Spinal cord (tissue), 10 donors: ENCODE results near the gene TRANK1. TPM values are rescaled to one million over a fixed set of nuclear protein-coding genes. Genes with fewer than 3 reads are reported as not detected.
A peak's percentile ranks its signal among the peaks of the same experiment; 100 is the strongest.

Experiments used
- DNase-seq, 6 donors: peaks; one replicate each; pipeline versions ENCODE4 v3.0.0 to v3.0.0-alpha.2; 2013 to 2015; ENCODE audit warnings: low spot score in 6 of 6, low read depth in 4 of 6
- H3K27ac ChIP-seq: one replicate; pipeline ENCODE4 v1.5.1; 2013; ENCODE audit warnings: low read depth, low read length, control low read depth
- H3K27me3 ChIP-seq: one replicate; pipeline ENCODE4 v1.6.1; 2013; ENCODE audit warnings: low read length; ENCODE audit not compliant: control insufficient read depth, insufficient read depth
- H3K36me3 ChIP-seq: one replicate; pipeline ENCODE4 v1.6.1; 2013; ENCODE audit warnings: low read length; ENCODE audit not compliant: control insufficient read depth, insufficient read depth
- H3K4me1 ChIP-seq: one replicate; pipeline ENCODE4 v1.6.1; 2013; ENCODE audit warnings: low read length; ENCODE audit not compliant: control insufficient read depth, insufficient read depth
- H3K4me3 ChIP-seq: one replicate; pipeline ENCODE4 v1.5.1; 2013; ENCODE audit warnings: low read depth, low read length, control low read depth
- H3K9me3 ChIP-seq: one replicate; pipeline ENCODE4 v1.6.1; 2013; ENCODE audit warnings: low read length; ENCODE audit not compliant: control insufficient read depth, insufficient read depth
- WGBS: methylation state at CpG from one replicate; pipeline ENCODE4 v1.1.5; 2013; ENCODE audit warnings: missing lambda C conversion rate; ENCODE audit not compliant: insufficient coverage; 5-methylcytosine and 5-hydroxymethylcytosine counted together
- long read RNA-seq, 4 donors: transcript quantifications; one replicate each; lab custom pipeline, GENCODE V29; 2026
- polyA plus RNA-seq, 2 donors: library from polyadenylated mRNA; unstranded; fragments of 120-200 nt; gene quantifications; one replicate each; pipeline ENCODE4 v1.2.1, GENCODE V29; 2013; ENCODE audit not compliant: insufficient read length in 2 of 2
- total RNA-seq, 2 donors: library from RNA; depleted of rRNA in 1 of 2; stranded (reverse); fragments of 120-200 nt in 1 of 2; fragments of >200 nt in 1 of 2; gene quantifications; one replicate each; pipeline versions ENCODE4 v1.2.3 to v1.2.4, GENCODE V29; 2013 to 2014
- donor health status: healthy.

TRANK1 gene
- total RNA-seq, result 10 to 100 TPM; 11.1 to 20.4 TPM
- polyA plus RNA-seq, result 10 to 100 TPM; 19.6 to 22.4 TPM
- long read RNA-seq, donor 1, partial matches to known transcripts, result 8 of 8 reads
- long read RNA-seq, donor 1, other reads (novel, unspliced or antisense), result 0 of 8 reads
- long read RNA-seq, donor 2, result 0 reads
- long read RNA-seq, donor 3, result 0 reads
- long read RNA-seq, donor 4, partial matches to known transcripts, result 7 of 7 reads
- long read RNA-seq, donor 4, other reads (novel, unspliced or antisense), result 0 of 7 reads

GRCh38 chr3:36944641-36945270 lies at the start of gene TRANK1:
Gene TRANK1, minus strand, starts transcription at chr3:36945054. Its CDS starts 245 bp downstream, at chr3:36944809.
- H3K27me3 ChIP-seq, result no peaks in the 10 kb centered on the region
- peak within 1 kb of the TSS; percentile 75 for H3K27ac ChIP-seq
- no peaks in the 10 kb centered on the region for H3K36me3 ChIP-seq
- peaks cover 6% of the 10 kb centered on the region for H3K9me3 ChIP-seq
- H3K4me1 ChIP-seq, result peaks cover 16% of the 10 kb centered on the region
- H3K4me3 ChIP-seq, result peak within 1 kb of the TSS; percentile 77
- WGBS, result under 1% methylated on average over 66 of the region's 68 CpGs
- DNase-seq, result peak; percentile 40 to 94 (median 53)

- peak; percentile 100 for DNase-seq
- peak within 1 kb of the TSS; percentile 98 for H3K4me3 ChIP-seq
- peak within 1 kb of the TSS; percentile 100 for H3K27ac ChIP-seq
- WGBS, result 0% methylated on average over 40 of the region's 47 CpGs
- peaks cover 25% of the 10 kb centered on the region for H3K36me3 ChIP-seq
- no peaks in the 10 kb centered on the region for H3K9me3 ChIP-seq
- peaks cover 2% of the 10 kb centered on the region for H3K4me1 ChIP-seq
- H3K27me3 ChIP-seq, result no peaks in the 10 kb centered on the region
These were observed 48.8 kb upstream of the TRANK1 start, which contains the start of gene MLH1 for GRCh38 chr3:36993326-36994283. Gene MLH1, plus strand, starts transcription at chr3:36993518. Its CDS starts 30 bp downstream, at chr3:36993548.

GRCh38 chr3:36992806-36993325 lies 48.0 kb upstream of the TRANK1 start, which contains the start of gene EPM2AIP1:
Gene EPM2AIP1, minus strand, starts transcription at chr3:36993131. Its CDS starts 54 bp downstream, at chr3:36993077.
- 0% methylated on average over 48 of the region's 48 CpGs for WGBS
- peaks cover 2% of the 10 kb centered on the region for H3K4me1 ChIP-seq
- DNase-seq, result no peak

GRCh38 chr3:36991923-36992805 lies 47.3 kb upstream of the TRANK1 start:
- peak in 3 of 6 donors; percentile 31 to 72 (median 50) for DNase-seq
- H3K4me1 ChIP-seq, result peaks cover 2% of the 10 kb centered on the region
- H3K4me3 ChIP-seq, result peak overlapping the region; percentile 98
- WGBS, result 0% methylated on average over 14 of the region's 24 CpGs
- no peaks in the 10 kb centered on the region for H3K9me3 ChIP-seq
- H3K36me3 ChIP-seq, result peaks cover 14% of the 10 kb centered on the region
- H3K27ac ChIP-seq, result peak overlapping the region; percentile 100
- H3K27me3 ChIP-seq, result no peaks in the 10 kb centered on the region

More at GRCh38 chr3:36992806-36993325, 48.0 kb upstream of the TRANK1 start, which contains the start of gene EPM2AIP1:
- H3K4me3 ChIP-seq, result peak within 1 kb of the TSS; percentile 98
- H3K36me3 ChIP-seq, result peaks cover 21% of the 10 kb centered on the region
- H3K27me3 ChIP-seq, result no peaks in the 10 kb centered on the region
- H3K27ac ChIP-seq, result peak within 1 kb of the TSS; percentile 100
- H3K9me3 ChIP-seq, result no peaks in the 10 kb centered on the region

GRCh38 chr3:36991147-36991546 lies 46.3 kb upstream of the TRANK1 start:
- no peak overlapping the region for H3K27ac ChIP-seq

GRCh38 chr3:36989568-36989967 lies 44.7 kb upstream of the TRANK1 start:
- Histone ChIP-seq H3K4me3 (peak overlapping the region; percentile 16), H3K27ac (no peak overlapping the region), H3K27me3 (no peaks in the 10 kb centered on the region), H3K9me3 (no peaks in the 10 kb centered on the region), H3K4me1 (peaks cover 2% of the 10 kb centered on the region), H3K36me3 (peaks cover 7% of the 10 kb centered on the region)
- no peak for DNase-seq

More at GRCh38 chr3:36991147-36991546, 46.3 kb upstream of the TRANK1 start:
- no peaks in the 10 kb centered on the region for H3K27me3 ChIP-seq
- H3K4me1 ChIP-seq, result peaks cover 2% of the 10 kb centered on the region
- peak overlapping the region; percentile 19 for H3K4me3 ChIP-seq
- DNase-seq, result no peak
- WGBS, result no CpG with 5 or more reads among the region's 3 CpGs
- H3K9me3 ChIP-seq, result no peaks in the 10 kb centered on the region
- H3K36me3 ChIP-seq, result peaks cover 15% of the 10 kb centered on the region

GRCh38 chr3:36989005-36989404 lies 44.2 kb upstream of the TRANK1 start:
- Histone ChIP-seq H3K4me1 (peaks cover 2% of the 10 kb centered on the region), H3K4me3 (no peak overlapping the region), H3K27ac (no peak overlapping the region), H3K27me3 (no peaks in the 10 kb centered on the region), H3K36me3 (peaks cover 9% of the 10 kb centered on the region), H3K9me3 (no peaks in the 10 kb centered on the region)
- no peak for DNase-seq
- WGBS, result no CpG with 5 or more reads among the region's 3 CpGs

- DNase-seq, result no peak
- peaks cover 13% of the 10 kb centered on the region for H3K36me3 ChIP-seq
- H3K27ac ChIP-seq, result no peak overlapping the region
- 83% methylated on average over 2 of the region's 2 CpGs for WGBS
- H3K27me3 ChIP-seq, result no peaks in the 10 kb centered on the region
- H3K4me1 ChIP-seq, result peaks cover 2% of the 10 kb centered on the region
- H3K4me3 ChIP-seq, result no peak overlapping the region
- H3K9me3 ChIP-seq, result no peaks in the 10 kb centered on the region
These were observed 43.5 kb upstream of the TRANK1 start for GRCh38 chr3:36988356-36988755.
